ENCODE data around the gene PDLIM7.
A peak's percentile ranks its signal among the peaks of the same experiment; 100 is the strongest.

PDLIM7 gene

GRCh38 chr5:177524539-177524900 is 27.1 kb upstream of the PDLIM7 start:
- DNase-seq, result no peak

- DNase-seq, result no peak
Measured at GRCh38 chr5:177523711-177524538, 26.5 kb upstream of the PDLIM7 start.

DNA sequence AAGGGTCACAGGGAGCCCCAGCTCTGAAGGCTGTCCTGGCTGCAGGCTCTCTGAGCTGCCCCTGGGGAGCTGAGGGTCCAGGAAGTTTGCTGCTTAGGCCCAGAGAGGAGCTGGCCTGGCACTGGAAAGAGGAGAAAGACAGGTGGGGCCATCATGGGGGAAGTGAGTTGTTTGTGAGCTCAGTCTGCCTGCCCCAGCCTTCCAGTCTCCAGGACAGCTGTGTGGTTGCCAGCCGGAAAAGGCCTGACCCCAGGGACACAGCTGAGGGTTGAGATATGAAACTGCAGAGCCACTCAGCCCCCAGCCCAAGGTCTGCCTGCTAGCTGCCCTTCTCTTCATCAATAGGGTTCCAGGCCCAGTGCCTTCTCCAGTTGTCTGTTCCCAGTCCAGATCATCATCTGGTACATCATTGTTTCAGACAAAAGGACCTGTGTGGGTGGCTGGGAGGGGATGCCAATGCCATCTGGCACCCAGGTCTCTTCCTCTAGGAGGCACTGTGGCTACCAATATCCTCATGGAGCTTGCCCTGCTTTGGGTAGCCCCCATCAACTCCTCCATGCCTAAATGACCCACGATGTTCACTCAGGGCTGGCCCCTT is 23.6 kb upstream of the PDLIM7 start:
- DNase-seq, result no peak

DNA sequence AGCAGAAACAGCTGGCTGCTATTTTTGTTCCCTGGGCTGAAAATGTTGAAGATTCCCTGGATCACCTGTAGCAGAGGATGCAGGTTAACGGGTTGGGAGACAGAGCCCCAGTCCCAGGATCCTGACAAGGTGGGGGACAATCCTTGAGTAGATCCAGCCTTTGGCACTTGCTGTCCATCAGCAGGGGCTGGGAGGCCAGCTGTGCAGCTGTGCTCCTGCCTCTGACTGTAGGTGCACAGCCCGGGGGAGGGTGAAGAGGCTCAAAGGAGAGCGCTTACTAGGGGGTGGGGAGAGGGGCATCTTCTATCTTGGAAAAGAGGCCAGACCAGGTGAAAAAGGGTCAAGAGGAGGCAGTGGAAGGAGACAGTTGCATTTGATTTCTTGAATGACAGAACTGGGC is 22.9 kb upstream of the PDLIM7 start:
- DNase-seq, result no peak

DNA sequence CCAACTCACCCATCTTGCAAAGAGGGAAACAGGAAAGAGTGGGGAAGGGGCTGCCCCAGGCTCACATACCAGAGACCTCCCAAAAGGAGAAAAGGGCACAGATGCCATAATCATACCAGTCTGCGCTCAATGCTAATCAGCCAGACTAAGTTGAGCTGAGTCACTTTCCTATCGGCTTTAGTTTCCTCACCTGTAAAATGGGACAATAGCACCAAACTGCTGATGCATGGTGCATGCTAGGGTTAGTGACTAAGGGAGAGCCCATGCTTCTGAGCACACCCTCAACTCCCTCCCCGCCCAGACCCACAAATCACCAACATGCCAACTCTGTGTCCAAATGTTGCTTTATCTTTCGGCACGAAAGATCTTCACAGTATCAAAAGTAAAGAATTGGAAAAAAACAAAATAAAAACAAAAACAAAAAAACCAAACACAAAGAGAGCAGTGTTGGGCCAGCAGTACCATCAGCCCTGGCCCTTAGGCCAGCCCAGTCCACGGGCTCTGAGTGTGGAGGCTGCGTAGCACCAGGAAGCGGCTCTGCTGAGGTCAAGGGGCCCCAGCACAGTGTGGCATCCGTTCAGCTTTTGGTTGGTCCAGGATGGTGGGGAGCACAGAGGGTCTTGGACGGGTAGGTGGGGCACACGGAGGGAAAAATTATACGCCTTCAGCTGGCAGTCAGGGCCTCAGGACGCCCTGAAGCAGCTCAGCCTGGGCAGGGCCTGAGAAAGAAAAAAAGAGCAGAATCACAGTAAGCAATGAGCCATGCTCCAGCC is 22.2 kb upstream of the PDLIM7 start:
- DNase-seq, result no peak

DNA sequence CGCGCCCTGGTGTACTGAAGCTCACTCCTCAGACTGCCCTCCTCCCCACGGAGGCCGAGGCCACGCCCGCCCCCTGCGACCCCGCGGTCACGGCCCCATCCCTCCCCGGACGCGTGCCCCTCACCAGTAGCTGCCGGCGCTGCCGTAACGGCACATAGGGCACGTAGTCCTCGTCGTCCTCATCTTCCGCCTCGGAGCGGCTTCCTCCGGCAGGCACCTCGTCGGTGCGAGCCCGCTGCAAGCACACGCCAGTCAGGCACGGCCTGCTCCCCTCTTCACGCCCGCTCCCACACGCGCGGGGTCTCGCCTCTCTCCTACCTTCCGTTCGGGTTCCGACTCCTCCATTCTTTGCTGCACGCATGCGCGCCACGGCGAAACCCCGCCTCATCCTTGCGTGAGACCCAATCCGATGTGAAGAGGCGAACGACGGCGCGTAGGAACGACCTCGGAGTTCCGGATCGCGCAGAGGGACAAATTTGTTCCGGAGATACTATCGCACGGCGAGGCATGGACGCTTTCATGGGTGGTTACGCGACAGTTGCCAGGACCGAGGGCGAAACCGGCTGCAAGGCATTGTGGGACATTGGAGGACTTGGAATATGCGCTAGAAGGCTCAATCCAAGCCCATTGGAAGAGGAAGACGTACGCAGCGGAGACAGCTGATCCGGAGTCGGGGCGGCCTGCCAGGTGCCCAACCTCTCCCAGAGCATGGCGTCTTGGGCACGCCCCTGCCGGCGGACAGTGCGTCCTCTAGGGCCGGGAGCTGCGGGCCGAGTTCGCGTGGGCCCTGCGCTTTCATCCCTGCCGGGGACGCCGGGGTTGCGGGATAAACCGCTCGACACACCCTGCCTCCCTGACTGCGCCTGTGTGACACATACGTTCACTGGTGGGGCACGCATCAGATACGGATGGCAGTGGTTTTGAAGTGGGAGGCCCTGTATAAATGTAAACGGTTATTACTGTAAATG is 19.5 kb upstream of the PDLIM7 start, which contains the start of gene DDX41:
DDX41 (minus strand) TSS at position 361 of the 968 bp plus-strand sequence; CDS start at position 345, 16 bp downstream.
- DNase-seq, result peak; percentile 98

DNA sequence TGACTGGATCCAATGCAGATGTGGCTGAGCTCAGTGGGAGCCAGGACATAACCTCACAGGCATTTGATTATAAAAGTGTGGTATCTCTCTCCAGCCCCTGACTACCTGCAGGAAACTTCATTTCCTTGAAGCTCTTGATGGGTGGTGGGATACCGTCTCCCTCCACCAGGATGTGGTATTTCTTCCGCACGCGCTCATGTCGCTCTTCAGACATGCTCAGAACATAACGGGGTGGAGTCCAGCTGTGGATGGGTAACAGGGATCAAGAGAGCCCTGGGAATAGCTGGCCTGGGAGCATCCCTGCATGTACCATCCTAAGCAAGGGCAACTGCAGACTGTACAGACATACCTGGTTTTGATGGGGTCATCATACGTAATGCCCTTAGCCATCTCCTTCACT is 18.2 kb upstream of the PDLIM7 start:
- DNase-seq, result no peak

DNA sequence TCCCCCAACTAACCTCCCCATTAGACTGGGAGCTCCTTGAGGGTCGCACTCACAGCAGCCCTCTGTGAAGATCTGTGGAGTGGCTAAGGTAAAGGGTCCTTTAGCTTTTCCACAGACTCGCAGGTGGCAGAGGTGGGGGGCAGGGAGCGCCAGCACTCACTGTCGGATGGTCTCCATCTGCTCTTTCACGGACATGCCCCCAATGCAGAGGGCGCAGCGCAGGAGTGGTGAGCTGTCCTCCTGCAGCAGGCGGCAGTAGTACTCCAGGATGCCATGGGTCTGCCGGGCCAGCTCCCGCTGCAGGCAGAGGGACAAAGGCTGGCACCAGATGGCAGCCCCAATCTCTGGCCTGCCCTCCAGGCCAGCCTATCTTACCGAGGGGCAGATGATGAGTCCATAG is 17.1 kb upstream of the PDLIM7 start:
- no peak for DNase-seq

GRCh38 chr5:177513500-177513899 is 16.1 kb upstream of the PDLIM7 start:
- DNase-seq, result no peak

- DNase-seq, result no peak
Measured at GRCh38 chr5:177512736-177513380, 15.5 kb upstream of the PDLIM7 start.

- DNase-seq, result no peak
Measured at GRCh38 chr5:177511796-177512675, 14.6 kb upstream of the PDLIM7 start.

DNA sequence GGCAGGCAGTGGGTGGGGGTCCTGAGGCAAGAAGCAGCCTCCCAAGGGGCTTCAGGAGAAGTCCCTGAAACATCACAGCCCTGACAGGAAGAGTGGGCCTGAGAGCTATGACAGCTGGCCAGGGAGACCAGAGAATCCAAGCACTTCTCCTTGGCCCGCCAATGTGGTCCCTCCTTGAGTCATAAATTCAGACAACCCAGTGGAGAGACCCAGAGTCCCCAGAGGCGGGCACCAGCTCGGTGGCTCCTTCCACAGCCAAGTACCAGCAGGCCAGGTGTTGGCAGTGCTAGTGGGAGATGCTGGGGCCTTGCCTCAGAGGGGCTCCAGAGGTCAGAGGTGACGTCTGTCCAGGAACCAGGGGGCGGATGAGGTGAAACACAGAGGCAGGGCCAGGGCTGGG is 13.8 kb upstream of the PDLIM7 start:
- no peak for DNase-seq

DNA sequence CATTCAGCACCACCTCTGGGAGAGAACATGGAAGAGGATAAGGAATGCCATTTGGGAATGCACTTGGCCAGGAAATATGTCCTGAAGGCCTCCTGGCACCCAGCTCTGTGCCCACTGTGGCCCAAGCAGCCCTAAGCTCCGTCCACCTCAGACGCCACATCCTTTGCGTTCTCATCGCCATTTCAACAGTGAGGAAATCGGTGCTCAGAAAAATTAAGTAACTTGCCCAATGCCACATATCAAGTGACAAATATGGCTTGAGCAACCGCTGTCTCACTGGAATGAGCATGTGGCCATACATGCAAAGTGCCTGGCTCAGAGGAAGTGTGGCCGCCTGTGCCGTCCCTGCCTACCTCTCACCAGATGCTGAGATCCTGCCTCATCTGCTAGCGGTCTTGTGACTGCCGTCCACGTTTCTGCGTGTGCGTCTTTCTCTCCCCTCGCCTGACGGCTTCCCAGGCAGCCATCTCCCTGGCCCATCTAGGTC is 13.2 kb upstream of the PDLIM7 start:
- no peak for DNase-seq

- no peak for DNase-seq
Measured at GRCh38 chr5:177509991-177510566, 12.7 kb upstream of the PDLIM7 start.

DNA sequence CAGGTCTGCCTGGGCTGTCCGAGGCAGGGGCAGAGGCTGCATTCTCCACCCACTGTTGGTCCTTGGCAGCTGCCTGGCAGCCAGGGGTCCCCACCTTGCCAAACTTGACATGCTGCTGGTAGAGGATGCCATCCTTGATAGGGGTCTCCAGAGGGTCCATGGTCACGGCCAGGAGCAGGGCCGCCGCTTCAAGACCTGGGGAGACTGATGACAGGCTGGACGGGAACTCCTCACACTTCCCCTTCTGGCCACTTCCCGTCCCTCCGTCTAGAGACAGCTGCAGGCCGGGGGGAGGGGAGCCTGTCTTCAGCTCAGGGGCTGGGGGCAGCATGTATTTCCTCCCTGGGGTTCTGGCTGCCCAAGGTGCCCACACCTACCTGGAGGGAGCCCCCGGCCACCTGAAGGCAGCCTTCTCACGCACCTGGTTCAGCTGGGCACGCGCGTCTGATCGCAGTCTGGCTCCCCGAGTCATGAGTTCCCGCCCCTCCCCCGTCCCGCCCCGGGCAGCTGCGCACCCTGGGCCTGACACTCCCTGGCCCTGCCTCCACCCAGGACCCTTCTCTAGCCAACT is 12.1 kb upstream of the PDLIM7 start, which contains the start of gene DOK3:
DOK3 (minus strand) TSS at position 446 of the 571 bp plus-strand sequence; CDS start at position 160, 286 bp downstream.
- no peak for DNase-seq

GRCh38 chr5:177508837-177509236 is 11.4 kb upstream of the PDLIM7 start:
- no peak for DNase-seq

DNA sequence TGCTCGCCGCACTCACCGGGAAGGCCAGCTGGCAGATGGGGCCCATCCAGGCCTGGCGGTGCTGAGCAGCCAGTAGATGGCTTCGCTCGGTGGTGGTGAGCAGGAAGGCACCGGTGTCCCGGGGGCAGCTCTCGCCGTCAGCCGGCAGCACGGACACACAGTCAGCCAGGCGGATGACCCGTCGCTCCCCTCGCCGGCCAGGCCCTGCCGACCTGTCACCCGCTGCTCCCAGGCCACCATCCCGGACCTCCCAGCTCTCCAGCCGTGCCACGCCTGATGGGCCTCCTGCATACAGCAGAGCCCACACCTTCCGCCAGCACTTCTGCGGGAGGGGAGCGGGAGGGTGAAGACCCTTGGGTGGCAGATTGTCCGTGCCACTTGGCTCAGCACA is 10.8 kb upstream of the PDLIM7 start:
- DNase-seq, result no peak

DNA sequence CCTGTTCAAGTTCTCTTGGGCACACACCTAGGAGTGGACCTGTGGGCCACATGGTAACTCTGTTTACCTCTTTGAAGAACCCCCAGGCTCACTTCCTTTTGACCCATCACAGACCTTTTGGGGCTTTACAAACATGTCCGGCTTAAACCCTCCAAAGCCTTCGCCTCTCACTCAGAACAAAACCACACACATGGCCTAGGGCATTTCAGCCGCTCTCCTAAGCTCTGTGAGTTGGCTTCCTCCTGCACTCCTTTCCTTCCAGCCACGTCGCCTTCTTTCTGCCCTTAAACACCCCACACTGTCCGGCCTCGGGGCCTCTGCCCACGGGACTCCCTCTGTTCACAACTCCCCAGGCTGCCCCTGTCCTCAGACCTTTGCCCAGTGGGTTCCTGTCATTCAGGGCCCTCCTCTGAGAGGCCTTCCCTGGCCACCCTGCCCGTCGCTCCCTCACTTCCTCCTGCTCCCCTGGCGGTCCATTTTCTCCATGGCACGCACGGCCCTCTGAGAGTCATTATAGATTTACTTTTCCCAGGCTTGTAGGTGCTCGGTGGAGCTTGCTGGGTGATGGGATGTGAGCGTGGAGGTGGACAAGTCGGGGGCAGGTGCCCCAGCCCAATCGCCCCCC is 10.3 kb upstream of the PDLIM7 start:
- no peak for DNase-seq

DNA sequence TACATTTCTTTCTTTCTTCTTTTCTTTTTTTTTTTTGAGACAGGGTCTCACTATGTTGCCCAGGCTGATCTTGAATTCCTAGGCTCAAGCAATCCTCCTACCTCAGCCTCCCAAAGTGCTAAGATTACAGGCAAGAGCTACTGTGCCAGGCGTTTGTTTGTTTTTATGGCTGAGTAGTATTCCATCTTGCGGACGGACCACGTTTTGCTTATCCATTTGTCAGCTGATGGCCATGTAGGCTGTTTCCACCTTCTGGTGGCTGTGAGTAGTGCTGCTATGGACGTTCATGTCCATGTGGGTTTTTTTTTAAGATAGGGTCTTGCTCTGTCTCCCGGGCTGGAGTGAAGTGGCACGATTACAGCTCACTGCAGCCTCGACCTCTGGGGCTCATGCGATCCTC is 9.8 kb upstream of the PDLIM7 start:
- no peak for DNase-seq

- DNase-seq, result no peak
Measured at GRCh38 chr5:177505075-177505474, 7.7 kb upstream of the PDLIM7 start.

All from NCI-H345 (cell line).